H1 (cell line): ENCODE results near the gene PPIL6. TPM values are rescaled to one million over a fixed set of nuclear protein-coding genes. Genes with fewer than 3 reads are reported as not detected.

ENCODE experiments used
- CTCF ChIA-PET: fragments of 300-600 bp; sonication (Branson Sonifier 250); formaldehyde crosslinking; loops from one replicate; lab custom pipeline; 2021; ENCODE audit not compliant: partially characterized antibody; lab: Charles Lee
- POLR2A ChIA-PET: fragments of 300-600 bp; sonication (Branson Sonifier 250); formaldehyde crosslinking; loops from one replicate; lab custom pipeline; 2021; ENCODE audit warnings: inconsistent platforms; ENCODE audit not compliant: partially characterized antibody; lab: Charles Lee
- DNase-seq, 2 experiments: peaks; one replicate each; pipeline versions ENCODE4 v3.0.0 to v3.0.0-alpha.2; 2010 to 2022; ENCODE audit warnings: low spot score in 2 of 2, low read depth in 1 of 2, mixed read lengths in 1 of 2
- FAIRE-seq: peaks from 2 replicates; lab custom pipeline; 2011; peaks lifted over from hg19 to GRCh38; lab: Jason Lieb, UNC
- H2AFZ ChIP-seq: 2 replicates; pipeline ENCODE4 v1.8.1; 2012; ENCODE audit warnings: low read length, inconsistent platforms
- H2AK5ac ChIP-seq: 2 replicates; pipeline ENCODE4 v1.6.1; 2013; ENCODE audit warnings: low read depth, low read length
- H2BK120ac ChIP-seq: replicated peaks from 2 replicates; pipeline ENCODE3; 2013; ENCODE audit warnings: low read depth, low read length, inconsistent platforms
- H2BK12ac ChIP-seq: 2 replicates; pipeline ENCODE4 v1.6.1; 2013; ENCODE audit warnings: low read depth, low read length
- H2BK15ac ChIP-seq: 2 replicates; pipeline ENCODE4 v1.6.1; 2013; ENCODE audit warnings: low read length
- H2BK20ac ChIP-seq: 2 replicates; pipeline ENCODE4 v1.6.1; 2013; ENCODE audit warnings: low read length
- H2BK5ac ChIP-seq: 2 replicates; pipeline ENCODE4 v1.6.1; 2013; ENCODE audit warnings: low read depth, low read length
- H3K14ac ChIP-seq: 2 replicates; pipeline ENCODE4 v1.6.1; 2013; ENCODE audit warnings: inconsistent platforms; ENCODE audit not compliant: insufficient read length
- H3K18ac ChIP-seq: 2 replicates; pipeline ENCODE4 v1.6.1; 2013; ENCODE audit warnings: low read length; ENCODE audit errors: extremely low read depth
- H3K23ac ChIP-seq: 2 replicates; pipeline ENCODE4 v1.6.1; 2013; ENCODE audit warnings: inconsistent platforms; ENCODE audit not compliant: insufficient read length
- H3K23me2 ChIP-seq: 2 replicates; pipeline ENCODE4 v1.6.1; 2013; ENCODE audit warnings: low read depth, low read length
- H3K27ac ChIP-seq: 2 replicates; pipeline ENCODE4 v1.6.1; 2011; ENCODE audit warnings: low read depth, low read length, inconsistent platforms
- H3K27me3 ChIP-seq, 4 experiments: replicated peaks in 1 of 4; 1 replicate in 1 of 4; 2 replicates in 3 of 4; pipeline versions ENCODE4 v1.6.1 to v1.8.1; 2011 to 2013; ENCODE audit warnings: low read length in 3 of 4, mild to moderate bottlenecking in 3 of 4, inconsistent platforms in 2 of 4, mixed read lengths in 2 of 4, moderate library complexity in 1 of 4; ENCODE audit not compliant: control insufficient read depth in 3 of 4, insufficient read depth in 3 of 4; ENCODE audit errors: extremely low read depth in 1 of 4
- H3K36me3 ChIP-seq, 4 experiments: 2 replicates each; pipeline versions ENCODE4 v1.6.1 to v1.8.1; 2011 to 2013; ENCODE audit warnings: mild to moderate bottlenecking in 4 of 4, low read length in 3 of 4, moderate library complexity in 2 of 4, control low read depth in 1 of 4, inconsistent platforms in 1 of 4; ENCODE audit not compliant: insufficient read depth in 4 of 4, control insufficient read depth in 2 of 4
- H3K4ac ChIP-seq: replicated peaks from 2 replicates; pipeline ENCODE3; 2013; ENCODE audit warnings: low read length, low read depth, mixed read lengths, inconsistent platforms; ENCODE audit not compliant: insufficient read length
- H3K4me1 ChIP-seq, 4 experiments: replicated peaks in 1 of 4; 1 replicate in 1 of 4; 2 replicates in 3 of 4; pipeline versions ENCODE4 v1.6.1 to v1.8.1; 2011 to 2013; ENCODE audit warnings: low read length in 3 of 4, inconsistent platforms in 2 of 4, mixed read lengths in 1 of 4; ENCODE audit not compliant: insufficient read depth in 4 of 4, control insufficient read depth in 3 of 4
- H3K4me2 ChIP-seq, 2 experiments: 2 replicates each; pipeline versions ENCODE4 v1.6.1 to v1.8.1; 2011 to 2013; ENCODE audit warnings: low read depth in 2 of 2, low read length in 2 of 2, control low read depth in 1 of 2, inconsistent platforms in 1 of 2, mild to moderate bottlenecking in 1 of 2; ENCODE audit not compliant: insufficient read depth in 1 of 2
- H3K4me3 ChIP-seq, 4 experiments: fragments of 200-600, 300-600 bp in 1 of 4; sonication (generic), shearing (Covaris generic), sonication (Bioruptor Twin) in 1 of 4; 2 replicates each; pipeline versions ENCODE4 v1.5.1 to v1.8.1; 2011 to 2016; ENCODE audit warnings: low read length in 4 of 4, low read depth in 3 of 4, control low read depth in 2 of 4, inconsistent platforms in 2 of 4, mild to moderate bottlenecking in 2 of 4, mixed read lengths in 1 of 4, moderate library complexity in 1 of 4; ENCODE audit not compliant: insufficient read depth in 2 of 4; ENCODE audit errors: extremely low read depth in 1 of 4
- H3K56ac ChIP-seq: replicated peaks from 2 replicates; pipeline ENCODE3; 2013; ENCODE audit warnings: low read depth, mild to moderate bottlenecking, mixed read lengths, low read length, inconsistent platforms; ENCODE audit not compliant: insufficient read length
- H3K79me1 ChIP-seq: 2 replicates; pipeline ENCODE4 v1.6.1; 2013; ENCODE audit warnings: low read depth, low read length, control low read depth
- H3K79me2 ChIP-seq, 2 experiments: 2 replicates each; pipeline versions ENCODE4 v1.6.1 to v1.8.1; 2012 to 2013; ENCODE audit warnings: low read length in 2 of 2, mild to moderate bottlenecking in 2 of 2, inconsistent platforms in 1 of 2; ENCODE audit not compliant: insufficient read depth in 2 of 2, control insufficient read depth in 1 of 2
- H3K9ac ChIP-seq, 4 experiments: replicated peaks in 1 of 4; 1 replicate in 1 of 4; 2 replicates in 3 of 4; pipeline versions ENCODE4 v1.6.1 to v1.8.1; 2011 to 2013; ENCODE audit warnings: low read depth in 3 of 4, low read length in 3 of 4, control low read depth in 2 of 4, mild to moderate bottlenecking in 2 of 4, moderate library complexity in 2 of 4, inconsistent platforms in 1 of 4; ENCODE audit errors: extremely low read depth in 1 of 4
- H3K9me3 ChIP-seq, 2 experiments: 2 replicates each; pipeline versions ENCODE4 v1.6.1 to v1.8.1; 2012 to 2013; ENCODE audit warnings: mild to moderate bottlenecking in 2 of 2, moderate library complexity in 2 of 2, control low read depth in 1 of 2, inconsistent platforms in 1 of 2, low read depth in 1 of 2, low read length in 1 of 2, mixed read lengths in 1 of 2; ENCODE audit not compliant: insufficient read depth in 2 of 2
- H4K20me1 ChIP-seq, 2 experiments: replicated peaks in 1 of 2; 2 replicates each; pipeline versions ENCODE3 to v1.8.1; 2011 to 2013; ENCODE audit warnings: inconsistent platforms in 2 of 2, low read length in 2 of 2, mild to moderate bottlenecking in 1 of 2; ENCODE audit not compliant: insufficient read depth in 2 of 2, control insufficient read depth in 1 of 2
- H4K5ac ChIP-seq: 2 replicates; pipeline ENCODE4 v1.6.1; 2013; ENCODE audit warnings: low read length, low read depth, mixed read lengths, inconsistent platforms; ENCODE audit not compliant: insufficient read length
- H4K8ac ChIP-seq: 2 replicates; pipeline ENCODE4 v1.8.0; 2013; ENCODE audit warnings: mild to moderate bottlenecking, moderate library complexity, low read length, inconsistent platforms; ENCODE audit not compliant: insufficient read depth; ENCODE audit errors: extremely low read depth
- H4K91ac ChIP-seq: replicated peaks from 2 replicates; pipeline ENCODE3; 2013; ENCODE audit warnings: low read length, mixed read lengths, inconsistent platforms; ENCODE audit not compliant: insufficient read length
- CBX5 ChIP-seq: fragments of 300-800, 300-1000 bp; sonication (generic); IDR thresholded peaks from 2 replicates; pipeline ENCODE4 v1.7.1; 2016; ENCODE audit warnings: antibody characterized with exemption, low read length, low read depth
- CREB1 ChIP-seq: IDR thresholded peaks from 2 replicates; pipeline ENCODE4 v1.6.1; 2012; ENCODE audit warnings: inconsistent platforms
- FOSL1 ChIP-seq: IDR thresholded peaks from 2 replicates; pipeline ENCODE4 v1.6.1; 2011; ENCODE audit warnings: mild to moderate bottlenecking, low read depth, low read length, moderate library complexity; ENCODE audit not compliant: insufficient read depth
- HDAC6 ChIP-seq: IDR thresholded peaks from one replicate; pipeline ENCODE4 v1.7.1; 2012; ENCODE audit warnings: low read depth, mild to moderate bottlenecking, inconsistent platforms, low read length, moderate library complexity
- MAFK ChIP-seq: IDR thresholded peaks from 2 replicates; pipeline ENCODE4 v1.6.1; 2012; ENCODE audit warnings: low read depth, mild to moderate bottlenecking, improper control_type of control experiment, low read length
- RXRA ChIP-seq: IDR thresholded peaks from 2 replicates; pipeline ENCODE4 v1.6.1; 2011; ENCODE audit warnings: low read depth, mild to moderate bottlenecking, low read length, moderate library complexity; ENCODE audit not compliant: insufficient read depth
- TAF7 ChIP-seq: optimal IDR thresholded peaks from 2 replicates; pipeline ENCODE3; 2011; ENCODE audit warnings: low read depth, mild to moderate bottlenecking, inconsistent platforms, low read length, moderate library complexity, borderline replicate concordance
- TCF12 ChIP-seq: IDR thresholded peaks from 2 replicates; pipeline ENCODE4 v1.6.1; 2011; ENCODE audit warnings: low read depth, mild to moderate bottlenecking, low read length
- TEAD4 ChIP-seq: IDR thresholded peaks from 2 replicates; pipeline ENCODE4 v1.6.1; 2012; ENCODE audit warnings: low read depth, low read length, inconsistent platforms, mixed read lengths
- ZNF274 ChIP-seq: IDR thresholded peaks from 2 replicates; pipeline ENCODE4 v1.7.0; 2012; ENCODE audit warnings: low read length, borderline replicate concordance; ENCODE audit errors: extremely low read depth
- WGBS, 2 experiments: shearing (Covaris generic) in 1 of 2; methylation state at CpG; one replicate each; pipeline versions ENCODE4 v1.1.6 to v1.1.7; 2013 to 2015; ENCODE audit warnings: low lambda C conversion rate in 2 of 2, mixed read lengths in 2 of 2, inconsistent platforms in 1 of 2, low coverage in 1 of 2, missing lambda C conversion rate in 1 of 2; ENCODE audit not compliant: insufficient replicate concordance in 2 of 2, insufficient coverage in 1 of 2, insufficient read length in 1 of 2; ENCODE audit errors: extremely low coverage in 1 of 2, missing lambda C conversion rate in 1 of 2; 5-methylcytosine and 5-hydroxymethylcytosine counted together
- polyA plus RNA-seq, 7 experiments: library from polyadenylated mRNA; depleted of rRNA in 3 of 7; stranded (reverse) in 5 of 7; unstranded in 2 of 7; fragments of >200 nt in 5 of 7; fragments of 200-250 nt in 2 of 7; gene quantifications; 1 replicate in 5 of 7; 2 replicates in 1 of 7; 4 replicates in 1 of 7; pipeline versions ENCODE4 v1.2.1 to v1.2.3, GENCODE V29; 2011 to 2013; ENCODE audit warnings: missing spikeins in 2 of 7, mixed read lengths in 2 of 7
- total RNA-seq: library from RNA; stranded (reverse); fragmentation: NEBNext Ultra II Directional; extraction: Animal tissue kit (Norgen Biotek cat#: 25700); gene quantifications from 2 replicates; pipeline ENCODE4 v1.2.1, GENCODE V29; 2021
- TF ChIP-seq, protein P1 (sequence below): IDR thresholded peaks from 2 replicates; pipeline ENCODE4 v1.6.1; 2012; ENCODE audit warnings: inconsistent platforms
- TF ChIP-seq, protein P2 (sequence below): IDR thresholded peaks from 2 replicates; pipeline ENCODE4 v1.6.1; 2011; ENCODE audit warnings: low read depth, mild to moderate bottlenecking, low read length; ENCODE audit not compliant: insufficient read depth

Gene PPIL6
- total and polyA plus RNA-seq, 2 of the 8 experiments (the other 6 are each of a cell fraction or from before 2014, with no cell fraction given), result 0.42 to 1.3 TPM

DNA sequence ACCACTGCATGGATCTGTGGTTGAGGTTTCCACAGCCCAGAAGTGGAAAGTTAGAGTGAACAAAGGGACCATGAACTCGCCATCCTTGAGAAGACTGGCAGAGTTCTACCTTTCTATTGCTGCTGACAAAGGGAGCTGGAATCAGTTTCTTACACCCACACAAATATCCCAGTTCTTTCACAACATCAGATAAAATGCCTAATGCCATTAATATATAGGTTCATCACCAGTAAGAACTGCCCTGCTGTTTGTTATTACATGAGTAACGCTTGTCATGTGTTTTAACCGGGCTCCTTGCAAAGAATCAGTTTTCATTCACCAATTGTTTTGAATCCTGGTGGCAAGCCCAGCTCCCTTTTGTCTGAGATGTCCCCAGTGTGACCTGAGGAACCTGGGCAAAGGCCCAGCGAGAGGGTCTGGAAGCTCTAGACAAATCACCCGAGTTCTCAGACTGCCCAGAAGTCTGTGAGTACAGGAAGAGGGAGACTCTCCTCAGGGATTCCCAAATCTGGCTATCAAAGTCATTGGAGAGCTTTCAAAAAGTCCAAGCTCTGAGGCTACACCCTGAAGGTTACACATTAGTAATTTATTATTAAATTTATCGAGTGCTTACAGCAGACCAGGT, 50.7 kb downstream of the PPIL6 start:
- Histone ChIP-seq H4K5ac (no peak overlapping the region), H3K18ac (no peak overlapping the region), H3K36me3 (no peaks in the 10 kb centered on the region), H2BK15ac (no peak overlapping the region), H3K79me2 (no peaks in the 10 kb centered on the region), H2BK5ac (no peak overlapping the region), H3K9me3 (no peaks in the 10 kb centered on the region), H3K79me1 (no peaks in the 10 kb centered on the region), H4K8ac (no peak overlapping the region), H3K4me3 (no peak overlapping the region), H3K4me2 (no peak overlapping the region), H3K27me3 (no peaks in the 10 kb centered on the region), H3K27ac (no peak overlapping the region), H4K91ac (no peak overlapping the region), H3K4me1 (no peaks in the 10 kb centered on the region), H3K14ac (no peak overlapping the region), H4K20me1 (no peaks in the 10 kb centered on the region), H2AK5ac (no peak overlapping the region), H2BK120ac (no peak overlapping the region), H2BK20ac (no peak overlapping the region), H3K4ac (no peak overlapping the region), H3K23ac (no peak overlapping the region), H3K9ac (no peak overlapping the region; a peak in 1 of 7 replicates), H2AFZ (no peak overlapping the region), H2BK12ac (no peak overlapping the region), H3K23me2 (no peaks in the 10 kb centered on the region), H3K56ac (no peak overlapping the region)
- POLR2A ChIA-PET, result interaction anchor here (0.6 to 2.5 kb wide), 3 partner anchors 8 to 51 kb away, joined by 3 to 12 read pairs (median 3); partner anchors contain the start of genes CD164 and SMPD2
- WGBS, 2 experiments, result 80% methylated on average over 6 of the region's 6 CpGs; no CpG with 5 or more reads in 1 of the 2 experiments
- FAIRE-seq (no peak), DNase-seq (no peak)
- CTCF ChIA-PET, result interaction anchor here (0.6 to 4.8 kb wide), 2 partner anchors 49 to 202 kb away, joined by 3 to 22 read pairs; no protein-coding TSS in a partner anchor
- TF ChIP-seq CREB1, result no peak
- TF ChIP-seq, protein P1, sequence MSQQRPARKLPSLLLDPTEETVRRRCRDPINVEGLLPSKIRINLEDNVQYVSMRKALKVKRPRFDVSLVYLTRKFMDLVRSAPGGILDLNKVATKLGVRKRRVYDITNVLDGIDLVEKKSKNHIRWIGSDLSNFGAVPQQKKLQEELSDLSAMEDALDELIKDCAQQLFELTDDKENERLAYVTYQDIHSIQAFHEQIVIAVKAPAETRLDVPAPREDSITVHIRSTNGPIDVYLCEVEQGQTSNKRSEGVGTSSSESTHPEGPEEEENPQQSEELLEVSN, result no peak
- TF ChIP-seq TAF7, result no peak
- TF ChIP-seq, protein P2, sequence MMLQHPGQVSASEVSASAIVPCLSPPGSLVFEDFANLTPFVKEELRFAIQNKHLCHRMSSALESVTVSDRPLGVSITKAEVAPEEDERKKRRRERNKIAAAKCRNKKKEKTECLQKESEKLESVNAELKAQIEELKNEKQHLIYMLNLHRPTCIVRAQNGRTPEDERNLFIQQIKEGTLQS, result no peak
- no peak for TF ChIP-seq HDAC6
- TF ChIP-seq TEAD4, result no peak
- TF ChIP-seq MAFK, result no peak
- TF ChIP-seq CBX5, result no peak
- no peak for TF ChIP-seq ZNF274
- TF ChIP-seq RXRA, result no peak
- no peak for TF ChIP-seq FOSL1
- TF ChIP-seq TCF12, result no peak
